Measurements from ENCODE around the gene ATF3.

GRCh38 chr1:212650228-212650627 is 41.7 kb downstream of the ATF3 start:
- TF ChIP-seq CTCF (conservative IDR thresholded peaks at IDR 0.05; ENCODE audit: low read length) (no peak), EZH2phosphoT487 (IDR thresholded peaks at IDR 0.05; ENCODE audit: borderline replicate concordance) (no peak)

Data from Loucy (cell line).